NCI-H1105 treated with DMSO at 0.1 percent for 48 hours (cell line): ENCODE data around the gene MEG3.
"Not testable (repeated sequence)": the region's sequence is repeated elsewhere in the genome, so short reads cannot be mapped to it uniquely, and the experiment has no call there.

Experiments
- DNase-seq: peaks from one replicate; lab custom pipeline; 2025; lab: John Stamatoyannopoulos, UW

The MEG3 gene

GRCh38 chr14:100788942-100789341 is 37.0 kb upstream of the MEG3 start:
- no peak for DNase-seq

GRCh38 chr14:100789460-100790417 is 36.2 kb upstream of the MEG3 start:
- no peak for DNase-seq

GRCh38 chr14:100790502-100791347 is 35.2 kb upstream of the MEG3 start:
- no peak for DNase-seq

DNA sequence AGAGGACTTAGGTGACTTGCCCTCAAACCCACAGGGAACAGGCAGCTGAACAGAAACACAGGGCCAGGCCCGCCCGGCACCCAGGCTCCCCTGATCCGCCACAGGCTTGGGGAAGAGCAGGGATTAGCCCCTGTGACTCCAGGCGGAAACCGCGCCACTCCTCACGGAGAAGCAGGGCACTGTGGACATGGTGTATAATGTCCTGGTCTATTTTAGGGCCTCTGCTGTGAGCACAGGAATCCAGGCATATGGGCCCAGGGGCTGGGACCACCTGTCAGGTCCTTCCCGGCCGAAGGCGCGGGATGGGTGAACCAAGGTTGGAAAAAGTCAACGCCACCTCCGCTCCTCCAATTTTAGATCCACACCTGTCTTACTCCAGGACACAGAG is 34.6 kb upstream of the MEG3 start:
- no peak for DNase-seq

GRCh38 chr14:100791995-100792394 is 33.9 kb upstream of the MEG3 start:
- DNase-seq, result no peak

DNA sequence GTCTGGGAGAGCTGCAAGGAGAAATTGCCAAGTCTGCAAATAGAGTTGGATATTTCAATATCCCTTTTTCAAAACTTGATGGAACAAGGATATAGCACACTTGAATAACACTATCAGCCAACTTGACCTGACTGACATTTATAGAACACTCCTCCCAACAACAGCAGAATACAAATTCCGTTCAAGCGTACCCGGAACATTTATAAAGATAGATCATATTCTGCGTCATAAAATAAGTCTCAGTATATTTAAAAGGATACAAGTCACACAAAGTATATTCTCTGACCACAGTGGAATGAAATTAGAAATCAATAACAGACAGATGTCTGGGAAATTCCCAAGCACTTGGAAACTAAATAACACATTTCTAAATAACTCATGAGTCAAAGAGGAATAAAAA is 29.0 kb upstream of the MEG3 start:
- no peak for DNase-seq

- DNase-seq, result no peak
Measured at GRCh38 chr14:100800041-100800440, 25.9 kb upstream of the MEG3 start.

GRCh38 chr14:100801433-100801832 is 24.5 kb upstream of the MEG3 start:
- not testable (repeated sequence) for DNase-seq

- DNase-seq, result no peak
Measured at GRCh38 chr14:100802179-100802578, 23.7 kb upstream of the MEG3 start.

- no peak for DNase-seq
Measured at GRCh38 chr14:100802766-100803165, 23.2 kb upstream of the MEG3 start.

DNA sequence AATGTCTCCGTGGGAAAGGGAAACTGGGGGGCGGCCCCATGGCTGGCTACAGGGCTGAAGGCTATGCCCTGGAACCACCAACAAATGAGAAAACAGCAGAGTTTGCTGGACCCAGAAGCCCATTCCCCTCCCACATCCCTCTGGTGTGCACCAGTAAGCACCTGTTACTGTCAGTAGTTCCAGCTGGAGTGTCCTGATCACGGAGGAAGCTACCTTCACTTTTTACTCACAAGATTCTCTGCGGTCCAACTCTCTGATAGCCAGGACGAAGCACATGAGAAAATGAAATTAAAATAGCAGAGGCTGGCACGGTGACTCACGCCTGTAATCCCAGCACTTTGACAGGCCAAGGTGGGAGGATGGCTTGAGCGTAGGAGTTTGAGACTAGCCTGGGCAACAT is 22.7 kb upstream of the MEG3 start:
- DNase-seq, result no peak

DNA sequence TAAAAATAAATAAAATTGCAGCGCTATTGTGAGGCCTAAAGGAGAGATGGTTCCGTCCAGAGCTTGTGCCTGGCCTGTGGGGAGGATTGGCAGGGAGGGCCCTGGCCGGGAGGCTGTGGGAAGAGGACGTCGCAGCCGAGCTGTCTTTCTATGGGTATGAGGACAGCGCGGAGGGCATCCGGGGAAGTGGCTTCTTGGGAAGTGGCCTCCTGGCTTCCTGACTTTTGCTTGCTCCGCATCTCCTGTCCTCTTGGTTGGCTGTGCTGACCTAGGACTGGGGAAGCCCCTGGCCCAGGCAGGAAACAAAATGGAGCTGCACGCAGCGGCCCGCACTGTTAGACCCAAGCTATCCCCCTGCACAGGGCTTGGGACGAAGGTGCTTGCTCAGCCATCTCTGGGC is 22.2 kb upstream of the MEG3 start:
- no peak for DNase-seq

- no peak for DNase-seq
Measured at GRCh38 chr14:100804138-100804537, 21.8 kb upstream of the MEG3 start.

- DNase-seq, result no peak
Measured at GRCh38 chr14:100804558-100805309, 21.2 kb upstream of the MEG3 start.

DNA sequence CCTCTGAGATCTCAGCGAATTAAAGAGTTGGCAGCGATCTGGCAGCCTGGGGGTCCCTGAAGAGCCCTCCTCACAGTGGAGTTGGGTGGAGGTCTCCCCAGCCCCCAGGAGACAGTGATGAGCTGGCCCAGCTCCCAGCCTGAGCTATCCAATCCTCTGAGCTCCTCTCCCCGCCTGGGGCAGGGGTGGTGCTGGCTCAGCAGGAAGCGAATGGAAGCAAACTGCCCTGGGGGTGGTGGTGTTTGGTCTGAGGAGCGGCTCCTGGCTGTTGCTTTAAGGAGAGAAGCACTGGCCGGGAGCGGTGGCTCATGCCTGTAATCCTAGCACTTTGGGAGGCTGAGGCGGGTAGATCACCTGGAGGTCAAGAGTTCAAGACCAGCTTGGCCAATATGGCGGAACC is 19.5 kb upstream of the MEG3 start:
- DNase-seq, result no peak

GRCh38 chr14:100807496-100807895 is 18.4 kb upstream of the MEG3 start:
- no peak for DNase-seq

DNA sequence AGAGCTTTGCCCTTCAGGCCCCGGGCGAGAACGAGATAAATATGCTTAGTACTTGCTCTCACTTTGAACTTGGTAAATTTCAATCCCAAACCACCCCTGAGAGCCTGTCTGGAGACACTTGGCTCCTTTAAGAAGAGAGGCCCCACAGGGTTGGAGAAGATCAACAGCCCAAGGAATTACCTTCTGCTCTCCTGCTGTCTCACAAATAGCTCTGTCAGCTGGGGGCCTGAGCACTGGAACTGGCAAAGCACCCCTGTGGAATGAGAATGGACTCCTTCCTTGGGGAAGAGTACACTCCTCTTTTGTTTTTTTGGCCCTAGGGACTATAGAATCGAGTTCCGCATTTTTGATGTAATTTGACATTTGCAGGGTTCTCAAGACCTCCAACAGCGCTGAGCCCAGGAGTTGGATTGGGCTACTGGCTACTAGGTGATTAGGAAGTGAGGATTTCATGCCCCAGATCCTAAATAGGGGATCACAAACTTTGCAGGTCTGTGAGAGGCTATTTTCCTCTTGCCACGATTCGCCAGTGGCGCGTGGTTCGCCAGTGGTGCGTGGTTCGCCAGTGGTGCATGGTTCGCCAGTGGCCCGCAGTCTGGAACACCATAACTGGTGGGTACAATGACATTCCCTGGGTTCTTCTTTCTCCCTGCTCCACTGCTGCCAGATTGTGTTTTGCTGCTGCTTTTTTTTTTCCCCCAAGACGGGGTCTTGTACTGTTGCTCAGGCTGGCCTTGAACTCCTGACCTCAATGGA is 17.8 kb upstream of the MEG3 start:
- no peak for DNase-seq

DNA sequence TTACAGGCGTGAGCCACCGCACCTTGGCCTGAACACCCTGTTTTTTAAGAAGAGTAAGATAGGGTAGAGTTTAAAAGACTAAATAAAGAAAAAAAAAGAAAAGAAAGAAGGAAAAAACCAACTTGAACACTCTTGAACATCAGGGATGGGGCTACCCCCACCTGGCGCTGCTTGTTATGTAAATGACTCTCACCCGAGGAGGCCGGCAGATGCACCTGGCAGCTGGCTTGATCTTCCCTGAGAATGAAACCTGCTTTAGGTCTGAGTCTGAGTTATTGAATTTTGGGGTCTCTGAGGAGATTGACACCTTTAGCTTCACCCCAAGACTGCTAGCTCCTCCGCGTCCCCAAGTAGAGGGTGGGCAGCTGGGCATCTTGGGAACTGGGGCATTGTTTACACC is 15.5 kb upstream of the MEG3 start:
- no peak for DNase-seq

- DNase-seq, result no peak
Measured at GRCh38 chr14:100810861-100811461, 15.0 kb upstream of the MEG3 start.

- no peak for DNase-seq
Measured at GRCh38 chr14:100813291-100813690, 12.6 kb upstream of the MEG3 start.
